ENCODE data around the gene FAM118A.
"Not testable (repeated sequence)": the region's sequence is repeated elsewhere in the genome, so short reads cannot be mapped to it uniquely, and the experiment has no call there.

Gene FAM118A

DNA sequence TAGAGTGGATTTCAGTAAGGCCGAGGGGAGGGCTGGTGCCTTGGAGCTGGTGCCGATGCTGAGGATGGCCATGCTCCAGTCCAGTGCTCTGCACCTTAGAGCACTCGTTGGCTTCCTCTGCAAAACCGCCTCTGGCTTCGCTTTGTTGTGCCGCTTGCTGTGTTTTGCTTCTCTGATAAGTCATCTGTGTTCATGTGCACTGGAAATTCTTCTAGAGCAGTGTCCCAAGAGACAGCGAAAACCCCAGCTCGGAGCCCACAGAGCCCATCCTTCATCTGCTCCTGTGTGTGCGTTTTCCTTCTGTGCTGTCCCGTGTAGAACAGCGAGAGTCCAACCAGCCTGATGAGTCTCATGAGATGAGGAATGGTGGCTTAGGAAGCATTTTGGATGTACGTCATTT, 12.1 kb downstream of the FAM118A start:
- Histone ChIP-seq H3K36me3 (ENCODE audit: control insufficient read depth, insufficient read depth, low read length) (no peaks in the 10 kb centered on the region), H2AFZ (no peak overlapping the region), H3K9me3 (ENCODE audit: control insufficient read depth, low read length) (no peaks in the 10 kb centered on the region), H3K79me2 (peaks cover 5% of the 10 kb centered on the region), H3K4me3 (ENCODE audit: low read depth, low read length) (no peak overlapping the region), H3K4me2 (ENCODE audit: low read length) (no peak overlapping the region), H3K27me3 (ENCODE audit: control insufficient read depth, insufficient read depth, low read length) (no peaks in the 10 kb centered on the region), H3K27ac (no peak overlapping the region), H3K4me1 (peaks cover 3% of the 10 kb centered on the region), H3K9ac (no peak overlapping the region)
- TF ChIP-seq, protein P1, sequence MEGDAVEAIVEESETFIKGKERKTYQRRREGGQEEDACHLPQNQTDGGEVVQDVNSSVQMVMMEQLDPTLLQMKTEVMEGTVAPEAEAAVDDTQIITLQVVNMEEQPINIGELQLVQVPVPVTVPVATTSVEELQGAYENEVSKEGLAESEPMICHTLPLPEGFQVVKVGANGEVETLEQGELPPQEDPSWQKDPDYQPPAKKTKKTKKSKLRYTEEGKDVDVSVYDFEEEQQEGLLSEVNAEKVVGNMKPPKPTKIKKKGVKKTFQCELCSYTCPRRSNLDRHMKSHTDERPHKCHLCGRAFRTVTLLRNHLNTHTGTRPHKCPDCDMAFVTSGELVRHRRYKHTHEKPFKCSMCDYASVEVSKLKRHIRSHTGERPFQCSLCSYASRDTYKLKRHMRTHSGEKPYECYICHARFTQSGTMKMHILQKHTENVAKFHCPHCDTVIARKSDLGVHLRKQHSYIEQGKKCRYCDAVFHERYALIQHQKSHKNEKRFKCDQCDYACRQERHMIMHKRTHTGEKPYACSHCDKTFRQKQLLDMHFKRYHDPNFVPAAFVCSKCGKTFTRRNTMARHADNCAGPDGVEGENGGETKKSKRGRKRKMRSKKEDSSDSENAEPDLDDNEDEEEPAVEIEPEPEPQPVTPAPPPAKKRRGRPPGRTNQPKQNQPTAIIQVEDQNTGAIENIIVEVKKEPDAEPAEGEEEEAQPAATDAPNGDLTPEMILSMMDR (IDR thresholded peaks at IDR 0.05), result no peak

DNA sequence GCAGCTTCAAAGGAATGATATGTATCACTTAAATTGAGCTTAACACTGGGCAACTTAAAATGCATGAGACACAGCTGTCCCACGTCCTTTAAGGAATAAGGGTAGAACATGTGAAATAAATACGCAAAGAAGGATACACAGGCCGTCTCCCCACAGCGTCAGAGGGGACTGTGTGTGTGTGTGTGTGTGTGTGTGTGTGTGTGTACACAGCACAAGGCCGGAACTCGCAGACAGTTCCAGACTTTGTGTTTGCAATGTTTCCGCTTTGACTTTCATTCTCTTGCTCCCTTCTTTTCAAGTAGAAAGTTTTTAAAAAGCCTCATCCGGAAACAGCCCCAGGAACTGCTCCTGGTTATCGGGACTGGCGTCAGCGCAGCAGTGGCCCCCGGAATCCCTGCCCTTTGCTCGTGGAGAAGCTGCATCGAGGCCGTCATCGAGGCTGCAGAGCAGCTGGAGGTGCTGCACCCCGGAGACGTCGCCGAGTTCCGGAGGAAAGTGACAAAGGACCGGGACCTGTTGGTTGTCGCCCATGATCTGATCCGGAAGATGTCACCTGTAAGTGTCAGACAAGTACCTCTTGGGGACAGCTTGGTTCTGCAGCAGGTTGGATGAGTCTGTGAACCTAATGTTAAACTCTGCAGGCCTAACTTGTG, 13.3 kb downstream of the FAM118A start:
- Histone ChIP-seq H3K4me3 (ENCODE audit: low read depth, low read length) (no peak overlapping the region), H3K4me1 (peaks cover under 1% of the 10 kb centered on the region), H3K9ac (no peak overlapping the region), H3K79me2 (peaks cover 5% of the 10 kb centered on the region), H3K36me3 (ENCODE audit: control insufficient read depth, insufficient read depth, low read length) (no peaks in the 10 kb centered on the region), H2AFZ (no peak overlapping the region), H3K27ac (no peak overlapping the region), H3K4me2 (ENCODE audit: low read length) (no peak overlapping the region), H3K27me3 (ENCODE audit: control insufficient read depth, insufficient read depth, low read length) (no peaks in the 10 kb centered on the region), H3K9me3 (ENCODE audit: control insufficient read depth, low read length) (no peaks in the 10 kb centered on the region)
- TF ChIP-seq, protein P1 (IDR thresholded peaks at IDR 0.05), result no peak

DNA sequence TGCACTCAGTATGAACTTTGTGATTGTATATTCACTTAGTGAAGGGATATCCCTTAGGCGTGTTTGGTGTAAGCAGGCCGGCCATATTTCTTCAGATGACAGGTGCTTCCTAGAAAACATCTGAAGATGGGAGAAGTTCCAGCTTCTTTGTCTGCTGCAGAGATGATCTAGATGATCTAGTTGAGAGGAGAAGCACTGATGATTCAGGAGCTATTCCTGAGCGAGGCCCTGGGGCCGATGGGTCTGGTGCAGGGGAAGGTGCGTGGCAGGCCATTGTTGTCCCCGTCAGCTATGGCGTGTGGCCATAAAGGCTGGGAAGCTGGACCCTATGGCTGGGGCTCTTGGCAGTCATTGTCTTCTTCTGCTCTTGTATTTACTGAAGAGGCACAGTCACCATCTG, 14.0 kb downstream of the FAM118A start:
- Histone ChIP-seq H3K27ac (no peak overlapping the region), H3K4me1 (no peaks in the 10 kb centered on the region), H3K36me3 (ENCODE audit: control insufficient read depth, insufficient read depth, low read length) (no peaks in the 10 kb centered on the region), H3K4me3 (ENCODE audit: low read depth, low read length) (no peak overlapping the region), H3K4me2 (ENCODE audit: low read length) (no peak overlapping the region), H3K79me2 (peaks cover 5% of the 10 kb centered on the region), H3K27me3 (ENCODE audit: control insufficient read depth, insufficient read depth, low read length) (no peaks in the 10 kb centered on the region), H3K9me3 (ENCODE audit: control insufficient read depth, low read length) (no peaks in the 10 kb centered on the region), H3K9ac (no peak overlapping the region), H2AFZ (no peak overlapping the region)
- TF ChIP-seq, protein P1 (IDR thresholded peaks at IDR 0.05), result no peak

DNA sequence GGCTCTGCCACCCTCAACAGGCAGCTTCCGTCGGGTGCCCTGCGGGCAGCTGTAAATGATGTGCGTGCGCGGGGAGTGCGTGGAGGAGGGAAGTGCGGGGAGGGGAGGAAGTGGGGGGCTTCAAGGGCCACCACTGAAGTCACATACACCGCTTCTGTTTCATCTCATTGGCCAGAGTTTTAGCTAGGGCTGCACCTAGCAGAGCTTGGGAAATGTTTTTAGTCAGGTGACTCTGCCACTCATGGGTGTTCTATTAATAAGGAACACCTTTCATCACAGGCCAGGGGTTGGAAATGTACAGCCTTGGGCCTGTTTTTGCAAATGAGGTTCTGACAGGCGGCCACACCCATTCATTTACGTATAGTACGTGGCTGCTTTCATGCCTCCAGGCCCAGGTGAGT, 14.6 kb downstream of the FAM118A start:
- H3K4me2 ChIP-seq (ENCODE audit: low read length), result no peak overlapping the region
- H3K27ac ChIP-seq, result no peak overlapping the region
- H3K27me3 ChIP-seq (ENCODE audit: control insufficient read depth, insufficient read depth, low read length), result no peaks in the 10 kb centered on the region
- H3K9ac ChIP-seq, result no peak overlapping the region
- H3K79me2 ChIP-seq, result peaks cover 5% of the 10 kb centered on the region
- TF ChIP-seq, protein P1 (IDR thresholded peaks at IDR 0.05), result no peak
- H3K36me3 ChIP-seq (ENCODE audit: control insufficient read depth, insufficient read depth, low read length), result no peaks in the 10 kb centered on the region
- no peak overlapping the region for H3K4me3 ChIP-seq (ENCODE audit: low read depth, low read length)
- H3K9me3 ChIP-seq (ENCODE audit: control insufficient read depth, low read length), result no peaks in the 10 kb centered on the region
- no peak overlapping the region for H2AFZ ChIP-seq
- H3K4me1 ChIP-seq, result peaks cover 1% of the 10 kb centered on the region

DNA sequence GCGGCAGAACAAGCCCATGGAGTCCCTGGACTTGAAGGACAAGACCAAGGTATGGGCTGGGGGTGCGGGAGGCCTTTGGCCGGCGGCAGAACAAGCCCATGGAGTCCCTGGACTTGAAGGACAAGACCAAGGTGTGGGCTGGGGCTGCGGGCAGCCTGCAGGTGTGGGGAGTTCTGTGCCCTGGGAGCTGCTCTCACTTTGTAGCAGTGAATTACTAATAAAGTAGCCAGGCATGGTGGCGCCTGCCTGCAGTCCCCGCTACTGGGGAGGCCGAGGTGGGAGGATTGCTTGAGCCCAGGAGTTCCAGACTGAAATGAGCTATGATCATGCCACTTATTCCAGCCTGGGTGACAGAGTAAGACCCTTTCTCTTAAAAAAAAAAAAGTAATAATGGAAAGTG, 18.5 kb downstream of the FAM118A start:
- not testable (repeated sequence) for H3K9ac ChIP-seq; H2AFZ ChIP-seq; H3K4me2 ChIP-seq (ENCODE audit: low read length); H3K27ac ChIP-seq; H3K4me1 ChIP-seq; H3K4me3 ChIP-seq (ENCODE audit: low read depth, low read length); H3K9me3 ChIP-seq (ENCODE audit: control insufficient read depth, low read length); H3K27me3 ChIP-seq (ENCODE audit: control insufficient read depth, insufficient read depth, low read length); H3K79me2 ChIP-seq; H3K36me3 ChIP-seq (ENCODE audit: control insufficient read depth, insufficient read depth, low read length)

Data from parathyroid adenoma (tissue), 2 donors.